ENCODE data around the gene TESK2. TPM values are rescaled to one million over a fixed set of nuclear protein-coding genes. Genes with fewer than 3 reads are reported as not detected.
"Not testable (repeated sequence)": the region's sequence is repeated elsewhere in the genome, so short reads cannot be mapped to it uniquely, and the experiment has no call there.

TESK2 gene
- total and polyA plus RNA-seq, 2 experiments from 2014 or later: 1.1 to 1.5 TPM

- Histone ChIP-seq H3K4me3 (no peak overlapping the region), H3K9ac (no peak overlapping the region), H3K4me2 (ENCODE audit: unreplicated experiment) (no peak overlapping the region), H3K27ac (no peak overlapping the region), H4K20me1 (ENCODE audit: insufficient read depth) (no peaks in the 10 kb centered on the region), H3K79me2 (ENCODE audit: insufficient read depth) (no peaks in the 10 kb centered on the region), H3K9me2 (ENCODE audit: insufficient read depth) (no peaks in the 10 kb centered on the region), H3K27me3 (replicated peaks; ENCODE audit: insufficient read depth) (no peaks in the 10 kb centered on the region), H3K4me1 (ENCODE audit: insufficient read depth) (no peaks in the 10 kb centered on the region), H3K9me3 (ENCODE audit: low read depth) (no peaks in the 10 kb centered on the region), H3K36me3 (ENCODE audit: low read depth) (no peaks in the 10 kb centered on the region), H3F3A (ENCODE audit: insufficient read depth) (no peaks in the 10 kb centered on the region), H2AFZ (no peak overlapping the region)
- in situ Hi-C loops (cut with MboI): no loop called here
- WGBS, 2 experiments (ENCODE audit: low coverage in 1 of 2, low lambda C conversion rate in 2 of 2, missing lambda C conversion rate in 2 of 2): 87 to 92% methylated on average over 9 to 11 of the region's 11 CpGs
- DNase-seq: no peak
- TF ChIP-seq EZH2 (IDR thresholded peaks at IDR 0.05; ENCODE audit: insufficient read depth, poor library complexity, severe bottlenecking) (no peak), EZH2phosphoT487 (IDR thresholded peaks at IDR 0.05; ENCODE audit: insufficient read depth, low read depth) (no peak)
Observed at GRCh38 chr1:45530632-45531135, 39.7 kb upstream of the TESK2 start.

GRCh38 chr1:45526135-45526644 lies 35.2 kb upstream of the TESK2 start:
- Histone ChIP-seq H3K4me3 (no peak overlapping the region), H3K4me2 (ENCODE audit: unreplicated experiment) (no peak overlapping the region), H3K27me3 (replicated peaks; ENCODE audit: insufficient read depth) (no peaks in the 10 kb centered on the region), H2AFZ (no peak overlapping the region), H3K9ac (no peak overlapping the region), H3K9me2 (ENCODE audit: insufficient read depth) (no peaks in the 10 kb centered on the region), H3K4me1 (ENCODE audit: insufficient read depth) (peaks cover 9% of the 10 kb centered on the region), H3K9me3 (ENCODE audit: low read depth) (no peaks in the 10 kb centered on the region), H3K27ac (no peak overlapping the region), H3F3A (ENCODE audit: insufficient read depth) (0 out of 2 replicates have a peak, but pooled peaks cover 15% of the 10 kb centered on the region), H3K79me2 (ENCODE audit: insufficient read depth) (peaks cover 4% of the 10 kb centered on the region), H3K36me3 (ENCODE audit: low read depth) (no peaks in the 10 kb centered on the region), H4K20me1 (ENCODE audit: insufficient read depth) (no peaks in the 10 kb centered on the region)
- WGBS, 2 experiments (ENCODE audit: low coverage in 1 of 2, low lambda C conversion rate in 2 of 2, missing lambda C conversion rate in 2 of 2): 83 to 100% methylated on average over 1 of the region's 1 CpG
- TF ChIP-seq EZH2phosphoT487 (IDR thresholded peaks at IDR 0.05; ENCODE audit: insufficient read depth, low read depth): no peak
- TF ChIP-seq EZH2 (IDR thresholded peaks at IDR 0.05; ENCODE audit: insufficient read depth, poor library complexity, severe bottlenecking): no peak
- in situ Hi-C loops (cut with MboI): no loop called here
- no peak for DNase-seq

- peaks cover 18% of the 10 kb centered on the region for H3K4me1 ChIP-seq (ENCODE audit: insufficient read depth)
- H3K36me3 ChIP-seq (ENCODE audit: low read depth); H4K20me1 ChIP-seq (ENCODE audit: insufficient read depth); H3K4me3 ChIP-seq; H3K9ac ChIP-seq; H3K4me2 ChIP-seq (ENCODE audit: unreplicated experiment); H3K9me3 ChIP-seq (ENCODE audit: low read depth); H3K27me3 ChIP-seq (replicated peaks; ENCODE audit: insufficient read depth); H3K27ac ChIP-seq; DNase-seq; H2AFZ ChIP-seq; H3K9me2 ChIP-seq (ENCODE audit: insufficient read depth); in situ Hi-C loops (cut with MboI): not testable (repeated sequence)
- WGBS, 2 experiments (ENCODE audit: low coverage in 1 of 2, low lambda C conversion rate in 2 of 2, missing lambda C conversion rate in 2 of 2): 88 to 93% methylated on average over 10 of the region's 10 CpGs
- H3K79me2 ChIP-seq (ENCODE audit: insufficient read depth): peaks cover 27% of the 10 kb centered on the region
- peaks cover 22% of the 10 kb centered on the region; the same call in 1 of the 2 replicates for H3F3A ChIP-seq (ENCODE audit: insufficient read depth)
Observed at GRCh38 chr1:45523975-45524374, 33.0 kb upstream of the TESK2 start.

GRCh38 chr1:45523516-45523915 lies 32.6 kb upstream of the TESK2 start:
- 72 to 75% methylated on average over 2 of the region's 2 CpGs for WGBS, 2 experiments (ENCODE audit: low coverage in 1 of 2, low lambda C conversion rate in 2 of 2, missing lambda C conversion rate in 2 of 2)
- H3K36me3 ChIP-seq (ENCODE audit: low read depth); DNase-seq; H3K9me2 ChIP-seq (ENCODE audit: insufficient read depth); H3K9ac ChIP-seq; H3K9me3 ChIP-seq (ENCODE audit: low read depth); H3K27me3 ChIP-seq (replicated peaks; ENCODE audit: insufficient read depth); H4K20me1 ChIP-seq (ENCODE audit: insufficient read depth); H3K27ac ChIP-seq; H3K4me2 ChIP-seq (ENCODE audit: unreplicated experiment); in situ Hi-C loops (cut with MboI); H3K4me3 ChIP-seq: not testable (repeated sequence)
- Histone ChIP-seq H2AFZ (peak overlapping the region; percentile 88; the same call in 1 of the 2 replicates), H3K4me1 (ENCODE audit: insufficient read depth) (peaks cover 23% of the 10 kb centered on the region), H3F3A (ENCODE audit: insufficient read depth) (peaks cover 27% of the 10 kb centered on the region; the same call in 1 of the 2 replicates), H3K79me2 (ENCODE audit: insufficient read depth) (peaks cover 31% of the 10 kb centered on the region)

All from GM23248 (cell line).